NT2/D1 (cell line): ENCODE results near the gene RFT1.

Source experiments
- SUZ12 ChIP-seq: IDR thresholded peaks from 2 replicates; pipeline ENCODE4 v1.6.1; 2011; ENCODE audit not compliant: insufficient read length, insufficient read depth; ENCODE audit errors: extremely low read depth
- YY1 ChIP-seq: IDR thresholded peaks from 2 replicates; pipeline ENCODE4 v1.6.1; 2011; ENCODE audit not compliant: insufficient read length, insufficient read depth
- ZNF274 ChIP-seq: IDR thresholded peaks from 2 replicates; pipeline ENCODE4 v1.6.1; 2011; ENCODE audit warnings: mild to moderate bottlenecking, low read depth, low read length

GRCh38 chr3:53120336-53120735 is 9.9 kb downstream of the RFT1 start:
- no peak for TF ChIP-seq SUZ12
- no peak for TF ChIP-seq YY1
- TF ChIP-seq ZNF274: no peak
